ENCODE results near the gene ENOSF1. TPM values are rescaled to one million over a fixed set of nuclear protein-coding genes. Genes with fewer than 3 reads are reported as not detected.
A peak's percentile ranks its signal among the peaks of the same experiment; 100 is the strongest.

The ENOSF1 gene
- total and polyA plus RNA-seq, 10 of the 15 experiments (the other 5 are each of a cell fraction or from before 2014, with no cell fraction given): 12.5 to 43.3 (median 29.5) TPM

- no peaks in the 10 kb centered on the region for H3K27me3 ChIP-seq (replicated peaks in 1 of 2; ENCODE audit: control insufficient read depth in 2 of 2, insufficient read depth in 2 of 2, low read length in 1 of 2)
Measured at GRCh38 chr18:652131-652530, 60.3 kb downstream of the ENOSF1 start.

GRCh38 chr18:650428-650858 lies 62.0 kb downstream of the ENOSF1 start:
- ChIA-PET SMC1A (ENCODE audit: uncharacterized antibody, unreplicated experiment) (no interaction called here), RAD21 (ENCODE audit: unreplicated experiment) (no interaction called here), POLR2A (no interaction called here), CTCF (no interaction called here)
- FAIRE-seq (peak; percentile 73), ATAC-seq (peak; percentile 98), DNase-seq (ENCODE audit: low read depth, low spot score) (peak; percentile 74)
- Histone ChIP-seq H3K4me3 (0 out of 2 replicates have a peak overlapping the region, but pooled peaks have one; percentile 1), H3K36me3 (ENCODE audit: control insufficient read depth in 2 of 2, insufficient read depth in 2 of 2, low read length in 1 of 2) (no peaks in the 10 kb centered on the region), H3K27me3 (replicated peaks in 1 of 2; ENCODE audit: control insufficient read depth in 2 of 2, insufficient read depth in 2 of 2, low read length in 1 of 2) (no peaks in the 10 kb centered on the region), H3K9ac (ENCODE audit: control insufficient read depth, insufficient read depth, low read length) (no peak overlapping the region), H3K4me1 (ENCODE audit: control insufficient read depth, insufficient read depth, low read length) (peaks cover 10% of the 10 kb centered on the region), H3K27ac (ENCODE audit: control insufficient read depth, insufficient read depth) (no peak overlapping the region), H3K4me2 (ENCODE audit: control insufficient read depth, insufficient read depth) (peak overlapping the region; percentile 49), H3K9me3 (replicated peaks; ENCODE audit: control insufficient read depth, insufficient read depth, low read length) (no peaks in the 10 kb centered on the region), H4K20me1 (ENCODE audit: control insufficient read depth, insufficient read depth) (no peaks in the 10 kb centered on the region), H2AFZ (ENCODE audit: control insufficient read depth, low read depth, low read length) (peak overlapping the region; percentile 26; the same call in 1 of the 2 replicates), H3K79me2 (ENCODE audit: control insufficient read depth, insufficient read depth, low read length) (no peaks in the 10 kb centered on the region)
- in situ Hi-C loops (cut with MboI) (no loop called here), intact Hi-C loops (cut with micrococcal nuclease; ENCODE audit: unreplicated experiment) (no loop called here)
- no TSS peak for BruUV-seq (replicated peaks)
- 0% methylated on average over 6 of the region's 6 CpGs for WGBS (ENCODE audit: insufficient coverage, insufficient replicate concordance, low lambda C conversion rate, missing lambda C conversion rate)
- TF ChIP-seq ZNF24 (IDR thresholded peaks at IDR 0.05): no peak
- TF ChIP-seq, protein P1, sequence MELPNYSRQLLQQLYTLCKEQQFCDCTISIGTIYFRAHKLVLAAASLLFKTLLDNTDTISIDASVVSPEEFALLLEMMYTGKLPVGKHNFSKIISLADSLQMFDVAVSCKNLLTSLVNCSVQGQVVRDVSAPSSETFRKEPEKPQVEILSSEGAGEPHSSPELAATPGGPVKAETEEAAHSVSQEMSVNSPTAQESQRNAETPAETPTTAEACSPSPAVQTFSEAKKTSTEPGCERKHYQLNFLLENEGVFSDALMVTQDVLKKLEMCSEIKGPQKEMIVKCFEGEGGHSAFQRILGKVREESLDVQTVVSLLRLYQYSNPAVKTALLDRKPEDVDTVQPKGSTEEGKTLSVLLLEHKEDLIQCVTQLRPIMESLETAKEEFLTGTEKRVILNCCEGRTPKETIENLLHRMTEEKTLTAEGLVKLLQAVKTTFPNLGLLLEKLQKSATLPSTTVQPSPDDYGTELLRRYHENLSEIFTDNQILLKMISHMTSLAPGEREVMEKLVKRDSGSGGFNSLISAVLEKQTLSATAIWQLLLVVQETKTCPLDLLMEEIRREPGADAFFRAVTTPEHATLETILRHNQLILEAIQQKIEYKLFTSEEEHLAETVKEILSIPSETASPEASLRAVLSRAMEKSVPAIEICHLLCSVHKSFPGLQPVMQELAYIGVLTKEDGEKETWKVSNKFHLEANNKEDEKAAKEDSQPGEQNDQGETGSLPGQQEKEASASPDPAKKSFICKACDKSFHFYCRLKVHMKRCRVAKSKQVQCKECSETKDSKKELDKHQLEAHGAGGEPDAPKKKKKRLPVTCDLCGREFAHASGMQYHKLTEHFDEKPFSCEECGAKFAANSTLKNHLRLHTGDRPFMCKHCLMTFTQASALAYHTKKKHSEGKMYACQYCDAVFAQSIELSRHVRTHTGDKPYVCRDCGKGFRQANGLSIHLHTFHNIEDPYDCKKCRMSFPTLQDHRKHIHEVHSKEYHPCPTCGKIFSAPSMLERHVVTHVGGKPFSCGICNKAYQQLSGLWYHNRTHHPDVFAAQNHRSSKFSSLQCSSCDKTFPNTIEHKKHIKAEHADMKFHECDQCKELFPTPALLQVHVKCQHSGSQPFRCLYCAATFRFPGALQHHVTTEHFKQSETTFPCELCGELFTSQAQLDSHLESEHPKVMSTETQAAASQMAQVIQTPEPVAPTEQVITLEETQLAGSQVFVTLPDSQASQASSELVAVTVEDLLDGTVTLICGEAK (IDR thresholded peaks at IDR 0.05; ENCODE audit: borderline replicate concordance): no peak
- TF ChIP-seq CREM (IDR thresholded peaks at IDR 0.05; ENCODE audit: low read depth): peak; percentile 39; the same call in 1 of the 2 replicates
- no peak for TF ChIP-seq E2F4 (IDR thresholded peaks at IDR 0.05; ENCODE audit: low read depth, low read length)
- TF ChIP-seq NR2F1 (conservative IDR thresholded peaks at IDR 0.05): peak; percentile 77
- no peak for TF ChIP-seq NR2C1 (IDR thresholded peaks at IDR 0.05)
- TF ChIP-seq CHD2 (IDR thresholded peaks at IDR 0.05; ENCODE audit: borderline replicate concordance, low read depth, low read length): peak; percentile 82
- no peak for TF ChIP-seq PML (IDR thresholded peaks at IDR 0.05; ENCODE audit: low read length)
- TF ChIP-seq GABPA (IDR thresholded peaks at IDR 0.05; ENCODE audit: low read depth): no peak

More at GRCh38 chr18:652131-652530, 60.3 kb downstream of the ENOSF1 start:
- ChIA-PET CTCF (no interaction called here), RAD21 (ENCODE audit: unreplicated experiment) (interaction anchor here (0.8 kb wide), 1 partner anchor 179 kb away, joined by 3 read pairs; no protein-coding TSS in a partner anchor), SMC1A (ENCODE audit: uncharacterized antibody, unreplicated experiment) (interaction anchor here (0.6 to 0.9 kb wide), 2 partner anchors 7 to 27 kb away, joined by 3 to 5 read pairs; no protein-coding TSS in a partner anchor), POLR2A (interaction anchor here (0.5 kb wide), 1 partner anchor 66 kb away, joined by 4 read pairs; no protein-coding TSS in a partner anchor)
- Histone ChIP-seq H4K20me1 (ENCODE audit: control insufficient read depth, insufficient read depth) (no peaks in the 10 kb centered on the region), H3K9me3 (replicated peaks; ENCODE audit: control insufficient read depth, insufficient read depth, low read length) (no peaks in the 10 kb centered on the region), H3K36me3 (ENCODE audit: control insufficient read depth in 2 of 2, insufficient read depth in 2 of 2, low read length in 1 of 2) (no peaks in the 10 kb centered on the region), H2AFZ (ENCODE audit: control insufficient read depth, low read depth, low read length) (no peak overlapping the region), H3K27ac (ENCODE audit: control insufficient read depth, insufficient read depth) (no peak overlapping the region), H3K4me2 (ENCODE audit: control insufficient read depth, insufficient read depth) (no peak overlapping the region), H3K4me1 (ENCODE audit: control insufficient read depth, insufficient read depth, low read length) (peaks cover 10% of the 10 kb centered on the region), H3K9ac (ENCODE audit: control insufficient read depth, insufficient read depth, low read length) (no peak overlapping the region), H3K79me2 (ENCODE audit: control insufficient read depth, insufficient read depth, low read length) (no peaks in the 10 kb centered on the region), H3K4me3 (no peak overlapping the region)
- intact Hi-C loops (cut with micrococcal nuclease; ENCODE audit: unreplicated experiment): no loop called here
- FAIRE-seq (no peak), ATAC-seq (no peak), DNase-seq (ENCODE audit: low read depth, low spot score) (no peak)
- TF ChIP-seq MAX (IDR thresholded peaks at IDR 0.05; ENCODE audit: low read depth, low read length) (no peak), SMC3 (IDR thresholded peaks at IDR 0.05; ENCODE audit: borderline replicate concordance, low read length) (no peak), RUNX3 (IDR thresholded peaks at IDR 0.05; ENCODE audit: low read length) (no peak), RCOR1 (conservative IDR thresholded peaks at IDR 0.05; ENCODE audit: low read depth, low read length) (no peak), HDAC2 (IDR thresholded peaks at IDR 0.05) (no peak), SREBF1 (IDR thresholded peaks at IDR 0.05; ENCODE audit: low read length) (no peak), TARDBP (IDR thresholded peaks at IDR 0.05; ENCODE audit: borderline replicate concordance) (no peak)
- BruUV-seq (replicated peaks): no TSS peak
- in situ Hi-C loops (cut with MboI): no loop called here
- WGBS (ENCODE audit: insufficient coverage, insufficient replicate concordance, low lambda C conversion rate, missing lambda C conversion rate): 98% methylated on average over 4 of the region's 4 CpGs

All from GM12878 (cell line).